CD4-positive, alpha-beta memory T cell (primary cell): ENCODE data around the gene TBC1D26. TPM values are rescaled to one million over a fixed set of nuclear protein-coding genes. Genes with fewer than 3 reads are reported as not detected.
"Not testable (repeated sequence)": the region's sequence is repeated elsewhere in the genome, so short reads cannot be mapped to it uniquely, and the experiment has no call there.

Experiments
- CTCF ChIA-PET: fragments of 350-600 bp; sonication (Branson Sonifier 250); formaldehyde crosslinking; loops from one replicate; lab custom pipeline; 2021; ENCODE audit warnings: inconsistent platforms; ENCODE audit not compliant: partially characterized antibody; lab: Charles Lee
- POLR2A ChIA-PET: fragments of 350-600 bp; sonication (Branson Sonifier 250); formaldehyde crosslinking; loops from one replicate; lab custom pipeline; 2021; ENCODE audit not compliant: partially characterized antibody; lab: Charles Lee
- DNase-seq, 5 donors: peaks; one replicate each; pipeline versions ENCODE4 v3.0.0 to v3.0.0-alpha.2; 2020 to 2022; ENCODE audit warnings: mixed read lengths in 1 of 5
- H3K27ac ChIP-seq: one replicate; pipeline ENCODE4 v1.7.0; 2013; ENCODE audit warnings: low read depth, low read length
- H3K27me3 ChIP-seq: 2 replicates; pipeline ENCODE4 v1.7.0; 2013; ENCODE audit warnings: mild to moderate bottlenecking, low read length, moderate library complexity; ENCODE audit not compliant: insufficient read depth
- H3K36me3 ChIP-seq: 2 replicates; pipeline ENCODE4 v1.7.0; 2013; ENCODE audit warnings: mild to moderate bottlenecking, low read length, moderate library complexity; ENCODE audit not compliant: insufficient read depth
- H3K4me1 ChIP-seq: 2 replicates; pipeline ENCODE4 v1.7.0; 2013; ENCODE audit warnings: mild to moderate bottlenecking, low read length, moderate library complexity; ENCODE audit not compliant: insufficient read depth
- H3K4me3 ChIP-seq, 2 donors: one replicate each; pipeline ENCODE4 v1.7.0; 2013; ENCODE audit warnings: low read length in 2 of 2, mild to moderate bottlenecking in 1 of 2
- H3K9me3 ChIP-seq, 2 donors: one replicate each; pipeline ENCODE4 v1.7.0; 2013; ENCODE audit warnings: low read length in 2 of 2, control low read depth in 1 of 2; ENCODE audit not compliant: control insufficient read depth in 1 of 2
- H3K27ac Mint-ChIP-seq, 7 donors: one replicate each; pipeline ENCODE4 v1.8.0; 2020 to 2021; ENCODE audit warnings: mixed read lengths in 7 of 7, mild to moderate bottlenecking in 6 of 7, inconsistent platforms in 3 of 7, moderate library complexity in 3 of 7
- H3K27me3 Mint-ChIP-seq, 2 donors: one replicate each; pipeline ENCODE4 v1.8.0; 2020 to 2021; ENCODE audit warnings: mixed read lengths in 2 of 2
- H3K36me3 Mint-ChIP-seq, 2 donors: one replicate each; pipeline ENCODE4 v1.8.0; 2020 to 2021; ENCODE audit warnings: mixed read lengths in 2 of 2, inconsistent platforms in 1 of 2, mild to moderate bottlenecking in 1 of 2
- H3K4me1 Mint-ChIP-seq, 4 donors: one replicate each; pipeline ENCODE4 v1.8.0; 2020 to 2021; ENCODE audit warnings: mixed read lengths in 4 of 4, mild to moderate bottlenecking in 1 of 4
- H3K4me3 Mint-ChIP-seq, 8 donors: one replicate each; pipeline ENCODE4 v1.8.0; 2020 to 2021; ENCODE audit warnings: mixed read lengths in 8 of 8, mild to moderate bottlenecking in 7 of 8, moderate library complexity in 6 of 8, inconsistent platforms in 3 of 8
- H3K9me3 Mint-ChIP-seq, 8 donors: one replicate each; pipeline ENCODE4 v1.8.0; 2020 to 2021; ENCODE audit warnings: mixed read lengths in 8 of 8, mild to moderate bottlenecking in 5 of 8, inconsistent platforms in 3 of 8, moderate library complexity in 1 of 8
- intact Hi-C: fragments of 100-400 bp; cut with micrococcal nuclease; formaldehyde crosslinking; loops from one replicate; pipeline ENCODE4 v1.15.1; 2023
- polyA plus RNA-seq, 2 donors: library from polyadenylated mRNA; unstranded; fragments of 300-500 nt; fragmentation: Illumina TruSeq; gene quantifications; one replicate each; pipeline ENCODE4 v1.2.3, GENCODE V29; 2021
- total RNA-seq, 2 experiments: library from RNA; stranded (reverse); gene quantifications; one replicate each; pipeline ENCODE4 v1.2.3, GENCODE V29; 2021

Gene TBC1D26
- total RNA-seq (under 1 TPM; 0.19 to 0.49 TPM), polyA plus RNA-seq (not detected)

- H3K27me3 Mint-ChIP-seq, POLR2A ChIA-PET: not testable (repeated sequence)
Observed at GRCh38 chr17:15731900-15732299, at the start of gene TBC1D26. Gene TBC1D26, plus strand, starts transcription at chr17:15732283. Its CDS starts 3,066 bp downstream, at chr17:15735349.

DNA sequence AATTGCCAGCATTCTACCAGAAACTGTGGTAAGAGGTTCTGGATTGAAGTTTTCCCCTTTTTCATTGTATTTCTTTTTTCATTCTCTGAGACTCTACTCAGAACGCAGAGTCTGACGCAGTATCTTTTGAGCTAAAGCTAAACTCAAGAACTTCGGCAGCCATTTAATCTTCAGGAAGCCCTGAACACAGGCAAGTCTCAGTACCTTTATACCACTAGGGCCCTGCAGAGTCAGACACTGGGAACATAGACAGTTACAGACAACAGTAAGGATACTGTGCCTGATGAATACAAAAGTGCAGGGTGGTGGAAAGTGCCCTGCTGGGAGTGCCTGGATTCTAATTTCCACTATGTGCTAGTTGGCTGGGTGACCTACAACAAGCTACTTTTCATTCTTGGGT lies 48.9 kb upstream of the TBC1D26 start:
- H3K4me3 ChIP-seq: peak overlapping the region; percentile 34 to 81

More at GRCh38 chr17:15731900-15732299, at the start of gene TBC1D26:
- H3K36me3 Mint-ChIP-seq, H3K4me3 ChIP-seq, DNase-seq, H3K4me1 ChIP-seq, intact Hi-C loops, H3K9me3 ChIP-seq, H3K27me3 ChIP-seq, H3K27ac Mint-ChIP-seq, H3K9me3 Mint-ChIP-seq, H3K36me3 ChIP-seq, H3K4me1 Mint-ChIP-seq, CTCF ChIA-PET, H3K4me3 Mint-ChIP-seq, H3K27ac ChIP-seq: not testable (repeated sequence)

GRCh38 chr17:15683824-15684478 lies 48.1 kb upstream of the TBC1D26 start, which contains the start of gene TRIM16:
Gene TRIM16, minus strand, starts transcription at chr17:15684311. Its CDS starts 32,702 bp downstream, at chr17:15651609.
- POLR2A ChIA-PET: interaction anchor here (1.1 kb wide), 1 partner anchor 15 kb away, joined by 6 read pairs; no protein-coding TSS in a partner anchor
- Mint-ChIP-seq H3K4me3 (peak within 1 kb of the TSS; percentile 88 to 96 (median 95)), H3K27ac (peak within 1 kb of the TSS; percentile 81 to 96 (median 94)), H3K4me1 (peaks cover 13 to 24% (median 16%) of the 10 kb centered on the region in 4 donors)
- Histone ChIP-seq H3K27ac (peak within 1 kb of the TSS; percentile 66), H3K4me3 (peak within 1 kb of the TSS; percentile 34 to 81)
- H3K9me3 Mint-ChIP-seq, H3K9me3 ChIP-seq, H3K36me3 ChIP-seq, H3K36me3 Mint-ChIP-seq, H3K4me1 ChIP-seq, CTCF ChIA-PET, H3K27me3 Mint-ChIP-seq, H3K27me3 ChIP-seq: not testable (repeated sequence)
- intact Hi-C loops: loop anchor here (1.0 kb wide), 1 partner anchor 15 kb away; the partner anchor contains the start of gene ZNF286A
- DNase-seq: peak; percentile 78 to 85 (median 80)

More for the DNA sequence above, 48.9 kb upstream of the TBC1D26 start:
- H3K4me1 ChIP-seq, H3K27me3 Mint-ChIP-seq, H3K9me3 ChIP-seq, intact Hi-C loops, POLR2A ChIA-PET, CTCF ChIA-PET, H3K27me3 ChIP-seq, H3K36me3 ChIP-seq, H3K9me3 Mint-ChIP-seq: not testable (repeated sequence)
- Mint-ChIP-seq H3K36me3 (peaks cover 3 to 12% of the 10 kb centered on the region in 2 donors), H3K4me1 (peaks cover 13 to 24% (median 16%) of the 10 kb centered on the region in 4 donors), H3K4me3 (peak overlapping the region; percentile 88 to 96 (median 95)), H3K27ac (peak overlapping the region; percentile 63 to 96 (median 92))
- peak; percentile 8 to 47 (median 28) for DNase-seq
- peak overlapping the region; percentile 66 for H3K27ac ChIP-seq

DNA sequence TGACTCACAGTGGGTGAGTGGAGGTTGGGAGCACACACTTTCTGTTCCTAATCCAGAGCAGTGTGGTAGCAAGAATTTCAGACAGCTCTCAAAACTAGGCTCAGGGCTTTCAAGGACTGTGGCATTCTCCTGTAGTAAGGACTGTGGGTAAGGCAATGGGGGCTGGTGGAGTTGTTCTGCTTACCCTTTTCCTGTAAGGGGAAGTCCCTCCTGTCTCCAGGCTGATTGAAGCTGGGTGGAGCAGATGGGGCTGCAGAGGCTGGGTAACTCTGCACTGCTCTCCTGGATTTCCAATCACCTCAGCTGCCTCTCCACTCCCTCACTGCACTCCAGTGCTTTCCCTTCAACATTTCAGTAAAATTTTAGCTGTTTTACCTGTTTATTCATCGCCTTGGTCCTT lies 44.6 kb upstream of the TBC1D26 start:
- H3K9me3 ChIP-seq, H3K4me3 ChIP-seq, H3K36me3 Mint-ChIP-seq, CTCF ChIA-PET, intact Hi-C loops, H3K4me3 Mint-ChIP-seq, DNase-seq, H3K27me3 Mint-ChIP-seq, H3K27me3 ChIP-seq, H3K9me3 Mint-ChIP-seq, H3K4me1 ChIP-seq, H3K27ac Mint-ChIP-seq, H3K27ac ChIP-seq, POLR2A ChIA-PET, H3K36me3 ChIP-seq: not testable (repeated sequence)
- peaks cover 12 to 20% (median 16%) of the 10 kb centered on the region in 4 donors for H3K4me1 Mint-ChIP-seq

- H3K27me3 Mint-ChIP-seq, CTCF ChIA-PET, DNase-seq, H3K36me3 ChIP-seq, H3K9me3 ChIP-seq, H3K9me3 Mint-ChIP-seq, H3K27me3 ChIP-seq: not testable (repeated sequence)
- H3K4me1 Mint-ChIP-seq: peaks cover 6 to 15% (median 12%) of the 10 kb centered on the region in 4 donors
- POLR2A ChIA-PET: interaction anchor here (1.1 kb wide), 1 partner anchor 15 kb away, joined by 6 read pairs; the partner anchor contains the start of gene TRIM16
- intact Hi-C loops: loop anchor here (1.0 kb wide), 1 partner anchor 15 kb away; the partner anchor contains the start of gene TRIM16
- Histone ChIP-seq H3K4me1 (peaks cover 10% of the 10 kb centered on the region), H3K4me3 (peak overlapping the region; percentile 61 to 70), H3K27ac (peak overlapping the region; percentile 60)
- H3K36me3 Mint-ChIP-seq: peaks cover 3 to 22% of the 10 kb centered on the region in 2 donors
- H3K4me3 Mint-ChIP-seq: peak overlapping the region; percentile 93 to 99 (median 97)
- peak overlapping the region; percentile 92 to 97 (median 96) for H3K27ac Mint-ChIP-seq
Observed at GRCh38 chr17:15698967-15699366, 33.1 kb upstream of the TBC1D26 start.

DNA sequence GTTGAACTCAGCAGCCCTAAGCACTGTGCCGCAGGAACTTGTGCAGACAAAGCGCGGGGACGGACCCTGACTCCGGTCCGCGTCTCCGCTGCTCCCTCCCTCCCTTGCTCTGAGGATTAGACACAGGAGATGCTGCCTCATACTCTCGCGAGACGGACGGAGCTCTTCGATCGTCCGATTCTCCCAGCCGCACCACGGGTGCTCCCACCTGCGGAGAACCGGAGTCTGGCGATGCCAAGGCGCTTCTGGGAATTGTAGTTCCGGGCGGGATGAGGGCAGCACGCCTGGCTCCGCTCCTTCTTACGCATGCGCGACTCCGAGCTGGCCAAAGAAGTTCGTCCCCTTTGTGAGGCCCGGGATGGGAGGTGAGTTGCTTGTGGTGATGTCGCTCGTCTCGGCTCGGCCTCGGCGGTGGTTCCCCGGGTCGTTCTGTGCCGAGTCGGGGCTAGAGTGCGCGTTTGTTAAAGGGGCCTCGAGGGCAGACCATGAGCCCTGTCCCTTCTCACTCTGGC lies 32.6 kb upstream of the TBC1D26 start, which contains the start of gene ZNF286A:
ZNF286A (plus strand) TSS at position 340 of the 512 bp plus-strand sequence. CDS start 578 bp downstream, outside the sequence.
- CTCF ChIA-PET, H3K9me3 ChIP-seq, H3K27me3 Mint-ChIP-seq, H3K9me3 Mint-ChIP-seq, H3K36me3 ChIP-seq, H3K27me3 ChIP-seq: not testable (repeated sequence)
- peak; percentile 89 to 98 (median 93) for DNase-seq
- Mint-ChIP-seq H3K4me1 (peaks cover 6 to 15% (median 12%) of the 10 kb centered on the region in 4 donors), H3K36me3 (peaks cover 3 to 22% of the 10 kb centered on the region in 2 donors), H3K4me3 (peak within 1 kb of the TSS; percentile 93 to 99 (median 97)), H3K27ac (peak within 1 kb of the TSS; percentile 92 to 97 (median 96))
- intact Hi-C loops: loop anchor here (1.0 kb wide), 1 partner anchor 15 kb away; the partner anchor contains the start of gene TRIM16
- peak within 1 kb of the TSS; percentile 60 for H3K27ac ChIP-seq
- POLR2A ChIA-PET: interaction anchor here (1.1 kb wide), 1 partner anchor 16 kb away, joined by 6 read pairs; the partner anchor contains the start of gene TRIM16
- peaks cover 10% of the 10 kb centered on the region for H3K4me1 ChIP-seq
- peak within 1 kb of the TSS; percentile 61 to 70 for H3K4me3 ChIP-seq

DNA sequence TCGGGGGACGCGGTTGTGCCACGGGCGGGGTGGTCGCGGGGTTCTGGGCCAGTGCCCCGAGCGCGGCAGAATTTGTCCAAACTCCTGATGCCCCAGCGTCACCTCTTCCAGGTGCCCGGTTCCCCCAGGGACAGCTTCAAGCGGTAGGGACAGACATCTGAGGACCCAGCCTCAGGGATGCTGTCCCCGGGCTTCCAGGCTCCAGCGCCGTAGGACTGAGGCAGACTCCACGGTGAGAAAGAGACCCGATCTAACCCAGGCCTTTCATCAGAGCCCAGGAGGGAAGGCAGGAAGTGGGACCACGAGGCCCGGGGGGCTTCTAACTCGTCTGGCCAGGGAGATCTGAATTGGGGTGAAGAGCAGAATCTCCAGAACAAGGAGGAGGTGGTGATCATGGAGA lies 32.1 kb upstream of the TBC1D26 start:
- POLR2A ChIA-PET, H3K36me3 ChIP-seq, DNase-seq, H3K27me3 ChIP-seq, H3K9me3 Mint-ChIP-seq, H3K27me3 Mint-ChIP-seq, CTCF ChIA-PET, H3K9me3 ChIP-seq: not testable (repeated sequence)
- peaks cover 6 to 15% (median 12%) of the 10 kb centered on the region in 4 donors for H3K4me1 Mint-ChIP-seq
- Histone ChIP-seq H3K4me3 (peak overlapping the region in 1 of 2 donors; percentile 70), H3K27ac (peak overlapping the region; percentile 60), H3K4me1 (peaks cover 10% of the 10 kb centered on the region)
- peak overlapping the region in 5 of 7 donors; percentile 92 to 97 (median 96) for H3K27ac Mint-ChIP-seq
- intact Hi-C loops: loop anchor here (1.0 kb wide), 1 partner anchor 16 kb away; the partner anchor contains the start of gene TRIM16
- H3K4me3 Mint-ChIP-seq: peak overlapping the region; percentile 93 to 99 (median 97)
- H3K36me3 Mint-ChIP-seq: peaks cover 5 to 23% of the 10 kb centered on the region in 2 donors
